Forelimb muscle (tissue), 1 donor: ENCODE measurements around the gene IRX2. TPM values are rescaled to one million over a fixed set of nuclear protein-coding genes. Genes with fewer than 3 reads are reported as not detected.

Experiments used
- DNase-seq: peaks from one replicate; pipeline ENCODE4 v3.0.0-alpha.2; 2013; ENCODE audit warnings: low read depth
- polyA plus RNA-seq: library from polyadenylated mRNA; unstranded; fragments of 120-200 nt; gene quantifications from one replicate; pipeline ENCODE4 v1.2.1, GENCODE V29; 2013; ENCODE audit not compliant: insufficient read length

Gene IRX2
- polyA plus RNA-seq, 1 donor, result 0.13 TPM

GRCh38 chr5:2697446-2698200 is 53.9 kb downstream of the IRX2 start:
- no peak for DNase-seq

GRCh38 chr5:2697041-2697440 is 54.4 kb downstream of the IRX2 start:
- no peak for DNase-seq
